Neural cell (in vitro differentiated cells): ENCODE measurements around the gene PTPRK. TPM values are rescaled to one million over a fixed set of nuclear protein-coding genes. Genes with fewer than 3 reads are reported as not detected.

Experiments used
- H2AFZ ChIP-seq: fragments of 200-600, 300-800 bp; sonication (generic), shearing (Covaris generic); 2 replicates; pipeline ENCODE4 v1.6.0; 2014; ENCODE audit warnings: low read depth, mild to moderate bottlenecking, antibody characterized with exemption, low read length, moderate library complexity
- H3F3A ChIP-seq: fragments of 200-600 bp; shearing (Covaris generic); 2 replicates; pipeline ENCODE4 v1.6.1; 2016; ENCODE audit warnings: mild to moderate bottlenecking, moderate library complexity, mixed read lengths, antibody characterized with exemption, low read length; ENCODE audit not compliant: insufficient read depth, poor library complexity, severe bottlenecking
- H3K27ac ChIP-seq: fragments of 200-600, 300-800 bp; sonication (generic), shearing (Covaris generic); 2 replicates; pipeline ENCODE4 v1.5.1; 2014; ENCODE audit warnings: mild to moderate bottlenecking, low read length, moderate library complexity
- H3K27me3 ChIP-seq: fragments of 300-800, 200-600 bp; sonication (generic), shearing (Covaris generic); 2 replicates; pipeline ENCODE4 v1.6.0; 2014; ENCODE audit warnings: mild to moderate bottlenecking, low read depth, low read length, moderate library complexity; ENCODE audit not compliant: insufficient read depth
- H3K36me3 ChIP-seq: fragments of 300-800, 200-600 bp; sonication (generic), shearing (Covaris generic); 2 replicates; pipeline ENCODE4 v1.5.1; 2014; ENCODE audit warnings: mild to moderate bottlenecking, antibody characterized with exemption, low read length, moderate library complexity; ENCODE audit not compliant: insufficient read depth
- H3K4me2 ChIP-seq: fragments of 300-800, 200-600 bp; sonication (generic), shearing (Covaris generic); 2 replicates; pipeline ENCODE4 v1.6.0; 2014; ENCODE audit warnings: mild to moderate bottlenecking, low read length
- H3K4me3 ChIP-seq: fragments of 300-800, 200-600 bp; sonication (generic), shearing (Covaris generic); 2 replicates; pipeline ENCODE4 v1.5.1; 2014; ENCODE audit warnings: mild to moderate bottlenecking, low read length, moderate library complexity
- H3K79me2 ChIP-seq: fragments of 200-600 bp; shearing (Covaris generic); replicated peaks from 2 replicates; pipeline ENCODE4 v1.6.0; 2014; ENCODE audit warnings: mild to moderate bottlenecking, low read length, moderate library complexity; ENCODE audit not compliant: insufficient read depth
- H3K9ac ChIP-seq: fragments of 300-800, 200-600 bp; sonication (generic), shearing (Covaris generic); 2 replicates; pipeline ENCODE4 v1.6.1; 2016; ENCODE audit warnings: mild to moderate bottlenecking, low read length, mixed read lengths
- H3K9me2 ChIP-seq: fragments of 200-600 bp; shearing (Covaris generic); 2 replicates; pipeline ENCODE4 v1.6.1; 2016; ENCODE audit warnings: mild to moderate bottlenecking, low read length, mixed read lengths; ENCODE audit not compliant: insufficient read depth
- H3K9me3 ChIP-seq: fragments of 200-600, 300-800 bp; sonication (generic), shearing (Covaris generic); 2 replicates; pipeline ENCODE4 v1.6.1; 2016; ENCODE audit warnings: mild to moderate bottlenecking, mixed run types, low read length, moderate library complexity, mixed read lengths
- H4K20me1 ChIP-seq: fragments of 200-600 bp; shearing (Covaris generic); 2 replicates; pipeline ENCODE4 v1.6.1; 2016; ENCODE audit warnings: mild to moderate bottlenecking, mixed run types; ENCODE audit not compliant: insufficient read depth
- CTCF ChIP-seq: fragments of 450-650 bp; IDR thresholded peaks from 2 replicates; pipeline ENCODE4 v1.5.1; 2014; ENCODE audit warnings: antibody characterized with exemption, mild to moderate bottlenecking, moderate library complexity; ENCODE audit not compliant: poor library complexity, severe bottlenecking
- EP300 ChIP-seq: fragments of 450-650 bp; conservative IDR thresholded peaks from 2 replicates; pipeline ENCODE4 v1.6.1; 2014; ENCODE audit warnings: antibody characterized with exemption, mild to moderate bottlenecking, moderate library complexity; ENCODE audit not compliant: poor library complexity, severe bottlenecking
- EZH2 ChIP-seq: fragments of 200-600, 300-800 bp; shearing (Covaris generic), sonication (generic); IDR thresholded peaks from 2 replicates; pipeline ENCODE4 v1.6.1; 2014; ENCODE audit warnings: antibody characterized with exemption, low read length, borderline replicate concordance, mild to moderate bottlenecking; ENCODE audit not compliant: insufficient read depth, poor library complexity, severe bottlenecking
- MXI1 ChIP-seq: fragments of 450-650 bp; conservative IDR thresholded peaks from 2 replicates; pipeline ENCODE4 v1.6.1; 2014; ENCODE audit warnings: antibody characterized with exemption, mild to moderate bottlenecking; ENCODE audit not compliant: poor library complexity, severe bottlenecking
- POLR2AphosphoS5 ChIP-seq: IDR thresholded peaks from 2 replicates; pipeline ENCODE4 v1.6.1; 2012
- RAD21 ChIP-seq: fragments of 450-650 bp; conservative IDR thresholded peaks from 2 replicates; pipeline ENCODE4 v1.6.1; 2014; ENCODE audit warnings: antibody characterized with exemption, mild to moderate bottlenecking, moderate library complexity
- REST ChIP-seq: IDR thresholded peaks from 2 replicates; pipeline ENCODE4 v1.6.1; 2012; ENCODE audit warnings: borderline replicate concordance
- SMC3 ChIP-seq: fragments of 450-650 bp; conservative IDR thresholded peaks from 2 replicates; pipeline ENCODE4 v1.6.1; 2014; ENCODE audit warnings: antibody characterized with exemption, mild to moderate bottlenecking, moderate library complexity; ENCODE audit not compliant: poor library complexity
- TAF1 ChIP-seq: IDR thresholded peaks from 2 replicates; pipeline ENCODE4 v1.6.1; 2012; ENCODE audit warnings: low read depth
- polyA plus RNA-seq: library from polyadenylated mRNA; depleted of rRNA; stranded (reverse); fragments of >200 nt; gene quantifications from 2 replicates; pipeline ENCODE4 v1.2.3, GENCODE V29; 2014

PTPRK gene
- polyA plus RNA-seq, 1 donor from 2014 or later: 10.4 TPM

GRCh38 chr6:128519132-128519930 lies 1.1 kb downstream of the PTPRK start:
- Histone ChIP-seq H3K27ac (peak overlapping the region; percentile 29), H3K4me2 (peak overlapping the region; percentile 85), H4K20me1 (no peaks in the 10 kb centered on the region), H3F3A (no peaks in the 10 kb centered on the region), H3K9ac (peak overlapping the region; percentile 86), H3K4me3 (peak overlapping the region; percentile 78), H3K36me3 (no peaks in the 10 kb centered on the region), H3K27me3 (peaks cover 20% of the 10 kb centered on the region), H3K9me2 (no peaks in the 10 kb centered on the region), H3K79me2 (peaks cover 37% of the 10 kb centered on the region), H3K9me3 (no peaks in the 10 kb centered on the region), H2AFZ (peak overlapping the region; percentile 53)
- TF ChIP-seq TAF1: no peak
- no peak for TF ChIP-seq EZH2
- no peak for TF ChIP-seq REST
- TF ChIP-seq RAD21: no peak
- TF ChIP-seq EP300: no peak
- TF ChIP-seq SMC3: peak; percentile 36
- TF ChIP-seq CTCF: peak; percentile 47
- TF ChIP-seq POLR2AphosphoS5: peak; percentile 5
- no peak for TF ChIP-seq MXI1

GRCh38 chr6:128518434-128519131 lies 1.8 kb downstream of the PTPRK start:
- no peak overlapping the region for H2AFZ ChIP-seq

More at GRCh38 chr6:128518434-128519131, 1.8 kb downstream of the PTPRK start:
- TF ChIP-seq TAF1 (no peak), EZH2 (no peak), CTCF (no peak), POLR2AphosphoS5 (peak; percentile 21), MXI1 (peak; percentile 38), RAD21 (no peak), REST (no peak), SMC3 (no peak), EP300 (no peak)
- Histone ChIP-seq H4K20me1 (no peaks in the 10 kb centered on the region), H3K9me2 (no peaks in the 10 kb centered on the region), H3K36me3 (no peaks in the 10 kb centered on the region), H3K27ac (no peak overlapping the region), H3K9me3 (no peaks in the 10 kb centered on the region), H3F3A (no peaks in the 10 kb centered on the region), H3K27me3 (peaks cover 20% of the 10 kb centered on the region), H3K9ac (peak overlapping the region; percentile 86), H3K4me2 (peak overlapping the region; percentile 85), H3K4me3 (peak overlapping the region; percentile 78), H3K79me2 (peaks cover 40% of the 10 kb centered on the region)
